PFSK-1 (cell line): ENCODE measurements around the gene TPRX2.

Source experiments
- POLR2AphosphoS5 ChIP-seq: IDR thresholded peaks from 2 replicates; pipeline ENCODE4 v1.6.1; 2012; ENCODE audit warnings: low read depth, mild to moderate bottlenecking, control low read depth, low read length, moderate library complexity
- REST ChIP-seq, 2 experiments: IDR thresholded peaks; 2 replicates each; pipeline versions ENCODE4 v1.6.1 to v1.8.0; 2011 to 2012; ENCODE audit warnings: low read depth in 2 of 2, low read length in 2 of 2, control low read depth in 1 of 2, inconsistent platforms in 1 of 2, mild to moderate bottlenecking in 1 of 2, moderate library complexity in 1 of 2; ENCODE audit not compliant: insufficient read depth in 1 of 2
- SIN3A ChIP-seq: IDR thresholded peaks from 2 replicates; pipeline ENCODE4 v1.6.1; 2012; ENCODE audit warnings: mild to moderate bottlenecking, low read length, moderate library complexity, borderline replicate concordance; ENCODE audit not compliant: insufficient read depth
- TAF1 ChIP-seq: IDR thresholded peaks from 2 replicates; pipeline ENCODE4 v1.6.1; 2012; ENCODE audit warnings: low read length, control low read depth, borderline replicate concordance; ENCODE audit not compliant: insufficient read depth

DNA sequence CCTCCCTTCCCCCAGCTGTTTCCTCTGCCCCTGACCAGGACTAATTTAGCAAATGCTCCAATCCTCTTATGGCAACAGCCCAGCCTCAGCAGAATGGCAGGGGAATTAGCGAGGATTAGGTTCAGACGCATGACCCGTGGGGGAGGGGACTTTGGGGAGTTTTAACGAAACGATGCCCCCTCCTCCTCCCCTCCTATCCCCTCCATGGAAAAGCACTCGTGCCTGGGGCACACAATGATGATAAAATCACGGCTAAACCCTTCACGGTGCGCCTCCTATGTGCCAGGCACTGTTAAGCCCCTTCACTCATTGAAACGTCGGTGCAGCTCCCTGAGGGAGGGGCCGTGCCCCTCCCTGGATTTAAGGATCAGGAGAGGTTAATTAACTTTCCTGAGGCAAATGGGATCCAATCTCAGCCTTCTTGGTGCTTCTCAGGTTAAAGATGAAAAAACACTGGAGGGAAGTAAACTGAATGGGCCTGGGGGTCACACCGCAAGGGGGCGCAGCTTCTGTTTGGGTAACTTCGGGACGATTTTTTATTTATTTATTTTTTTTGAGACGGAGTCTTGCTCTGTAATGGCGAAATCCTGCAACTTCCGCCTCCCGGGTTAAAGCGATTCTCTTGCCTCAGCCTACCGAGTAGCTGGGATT lies 10.1 kb upstream of the TPRX2 start:
- no peak for TF ChIP-seq POLR2AphosphoS5
- TF ChIP-seq REST (IDR thresholded peaks at IDR 0.05; ENCODE audit: insufficient read depth in 1 of 2, low read depth in 2 of 2, low read length in 2 of 2) = no peak
- no peak for TF ChIP-seq TAF1
- TF ChIP-seq SIN3A = no peak
